CD4-positive, CD25-positive, alpha-beta regulatory T cell (primary cell): ENCODE measurements around the gene PAPPA. TPM values are rescaled to one million over a fixed set of nuclear protein-coding genes. Genes with fewer than 3 reads are reported as not detected.

ENCODE experiments used
- ATAC-seq, 2 donors: fragments of 150-1000 bp; cut with Tn5 transposase; one replicate each; pipeline ENCODE4 v1.10.0; 2021; ENCODE audit warnings: low read depth in 2 of 2, moderate number of reproducible peaks in 2 of 2, moderate library complexity in 1 of 2
- DNase-seq, 3 donors: peaks; one replicate each; pipeline versions ENCODE4 v3.0.0 to v3.0.0-alpha.2; 2012 to 2022; ENCODE audit warnings: mixed read lengths in 1 of 3
- H3K27ac ChIP-seq: one replicate; pipeline ENCODE4 v1.7.0; 2013; ENCODE audit warnings: mild to moderate bottlenecking, low read length; ENCODE audit not compliant: insufficient read depth, poor library complexity, severe bottlenecking
- H3K27me3 ChIP-seq: one replicate; pipeline ENCODE4 v1.7.0; 2013; ENCODE audit warnings: low read length; ENCODE audit not compliant: control insufficient read depth, insufficient read depth
- H3K36me3 ChIP-seq: one replicate; pipeline ENCODE4 v1.7.0; 2013; ENCODE audit warnings: mild to moderate bottlenecking, low read length, moderate library complexity; ENCODE audit not compliant: control insufficient read depth, insufficient read depth
- H3K4me1 ChIP-seq: 2 replicates; pipeline ENCODE4 v1.7.0; 2013; ENCODE audit warnings: mild to moderate bottlenecking, low read length; ENCODE audit not compliant: insufficient read depth, control insufficient read depth, poor library complexity, severe bottlenecking
- H3K4me3 ChIP-seq: one replicate; pipeline ENCODE4 v1.7.0; 2013; ENCODE audit warnings: low read depth, mild to moderate bottlenecking, low read length, moderate library complexity
- H3K9me3 ChIP-seq, 2 experiments: 1 replicate in 1 of 2; 2 replicates in 1 of 2; pipeline ENCODE4 v1.7.0; 2013; ENCODE audit warnings: low read length in 2 of 2, mild to moderate bottlenecking in 1 of 2, moderate library complexity in 1 of 2; ENCODE audit not compliant: control insufficient read depth in 2 of 2
- H3K27ac Mint-ChIP-seq, 3 donors: one replicate each; pipeline ENCODE4 v1.8.0; 2020 to 2022; ENCODE audit warnings: mild to moderate bottlenecking in 3 of 3, mixed read lengths in 3 of 3, moderate library complexity in 2 of 3
- H3K27me3 Mint-ChIP-seq: one replicate; pipeline ENCODE4 v1.8.0; 2022; ENCODE audit warnings: mild to moderate bottlenecking, mixed read lengths
- H3K36me3 Mint-ChIP-seq: one replicate; pipeline ENCODE4 v1.8.0; 2020; ENCODE audit warnings: mixed read lengths
- H3K4me1 Mint-ChIP-seq, 4 donors: one replicate each; pipeline ENCODE4 v1.8.0; 2020 to 2022; ENCODE audit warnings: mixed read lengths in 4 of 4, mild to moderate bottlenecking in 1 of 4
- H3K4me3 Mint-ChIP-seq, 4 donors: one replicate each; pipeline ENCODE4 v1.8.0; 2020 to 2022; ENCODE audit warnings: mild to moderate bottlenecking in 4 of 4, mixed read lengths in 4 of 4, moderate library complexity in 3 of 4
- H3K9me3 Mint-ChIP-seq, 7 donors: one replicate each; pipeline ENCODE4 v1.8.0; 2020 to 2022; ENCODE audit warnings: mixed read lengths in 7 of 7, mild to moderate bottlenecking in 3 of 7, moderate library complexity in 2 of 7
- polyA plus RNA-seq, 4 donors: library from polyadenylated mRNA; unstranded; fragments of 300-500 nt; fragmentation: Illumina TruSeq; gene quantifications; one replicate each; pipeline ENCODE4 v1.2.3, GENCODE V29; 2021
- total RNA-seq: library from RNA; stranded (reverse); gene quantifications from one replicate; pipeline ENCODE4 v1.2.3, GENCODE V29; 2022

PAPPA gene
- total and polyA plus RNA-seq, 5 donors from 2014 or later = 0.01 to 0.42 (median 0.09) TPM; not detected in 1

- no peaks in the 10 kb centered on the region for H3K4me1 Mint-ChIP-seq
- H3K27me3 Mint-ChIP-seq = no peaks in the 10 kb centered on the region
- Histone ChIP-seq H3K4me3 (no peak overlapping the region), H3K27ac (no peak overlapping the region), H3K9me3 (no peaks in the 10 kb centered on the region), H3K4me1 (no peaks in the 10 kb centered on the region), H3K27me3 (no peaks in the 10 kb centered on the region), H3K36me3 (no peaks in the 10 kb centered on the region)
- peaks cover 0 to 3% (median 0%) of the 10 kb centered on the region in 7 donors for H3K9me3 Mint-ChIP-seq
- ATAC-seq (no peak), DNase-seq (no peak)
- no peak overlapping the region for H3K27ac Mint-ChIP-seq
- H3K4me3 Mint-ChIP-seq = no peak overlapping the region
- H3K36me3 Mint-ChIP-seq = no peaks in the 10 kb centered on the region
Observed at GRCh38 chr9:116362493-116362892, 208.9 kb downstream of the PAPPA start.

DNA sequence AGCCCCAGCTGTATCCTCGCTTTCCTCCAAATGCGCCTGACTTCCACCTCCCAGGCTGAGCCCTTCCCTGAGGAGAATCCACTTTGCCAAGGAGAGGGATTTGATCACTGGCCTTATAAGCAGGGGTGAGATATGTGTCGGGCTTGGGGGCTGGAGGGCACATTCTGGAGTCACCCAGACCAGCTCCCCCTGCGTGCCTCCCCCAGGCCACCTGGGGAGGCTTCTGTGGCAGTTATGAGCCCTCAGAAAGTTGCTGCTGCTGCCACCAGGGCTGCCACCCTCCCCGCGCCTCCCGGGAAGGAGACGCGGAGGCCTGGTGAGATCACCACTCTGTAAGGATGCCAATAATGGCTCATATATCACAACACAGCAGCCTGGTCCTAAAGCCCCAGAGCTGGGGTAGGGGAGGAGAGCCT lies 211.5 kb downstream of the PAPPA start:
- no peak for ATAC-seq
- DNase-seq = no peak
- Histone ChIP-seq H3K27ac (no peak overlapping the region), H3K9me3 (no peaks in the 10 kb centered on the region), H3K36me3 (no peaks in the 10 kb centered on the region), H3K27me3 (no peaks in the 10 kb centered on the region), H3K4me3 (no peak overlapping the region), H3K4me1 (no peaks in the 10 kb centered on the region)
- H3K4me3 Mint-ChIP-seq = no peak overlapping the region
- no peaks in the 10 kb centered on the region for H3K4me1 Mint-ChIP-seq
- no peaks in the 10 kb centered on the region for H3K36me3 Mint-ChIP-seq
- no peaks in the 10 kb centered on the region for H3K27me3 Mint-ChIP-seq
- H3K9me3 Mint-ChIP-seq = peaks cover 0 to 3% (median 0%) of the 10 kb centered on the region in 7 donors
- no peak overlapping the region for H3K27ac Mint-ChIP-seq

DNA sequence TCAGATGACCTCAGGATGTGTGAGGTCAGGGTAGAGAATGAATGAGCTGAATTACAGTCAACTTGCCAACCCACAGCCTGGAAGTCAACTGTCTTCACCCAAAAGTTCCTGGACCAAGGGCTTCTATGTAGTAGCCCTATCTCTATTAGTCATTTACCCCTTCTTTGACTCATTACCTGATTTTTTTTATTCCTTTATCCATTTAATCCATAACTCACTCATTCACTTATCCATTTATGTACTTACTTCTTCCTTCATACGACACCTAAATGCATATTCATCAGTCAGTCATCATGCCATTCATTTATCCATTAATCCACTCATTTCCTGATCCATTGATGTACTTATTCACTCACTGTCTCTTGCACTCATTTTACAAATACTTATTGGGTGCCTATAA lies 212.7 kb downstream of the PAPPA start:
- no peaks in the 10 kb centered on the region for H3K27me3 Mint-ChIP-seq

GRCh38 chr9:116368680-116369079 lies 215.1 kb downstream of the PAPPA start:
- H3K4me3 ChIP-seq = no peak overlapping the region
- ATAC-seq (no peak), DNase-seq (no peak)
- Mint-ChIP-seq H3K36me3 (no peaks in the 10 kb centered on the region), H3K4me1 (no peaks in the 10 kb centered on the region), H3K9me3 (no peaks in the 10 kb centered on the region), H3K27ac (no peak overlapping the region), H3K27me3 (no peaks in the 10 kb centered on the region), H3K4me3 (peak overlapping the region in 1 of 4 donors; percentile 64)
- H3K36me3 ChIP-seq = no peaks in the 10 kb centered on the region
- no peaks in the 10 kb centered on the region for H3K4me1 ChIP-seq
- no peak overlapping the region for H3K27ac ChIP-seq
- H3K9me3 ChIP-seq = no peaks in the 10 kb centered on the region
- H3K27me3 ChIP-seq = no peaks in the 10 kb centered on the region

More for the DNA sequence above, 212.7 kb downstream of the PAPPA start:
- Mint-ChIP-seq H3K27ac (no peak overlapping the region), H3K4me3 (no peak overlapping the region), H3K9me3 (peaks cover 0 to 3% (median 0%) of the 10 kb centered on the region in 7 donors), H3K4me1 (no peaks in the 10 kb centered on the region), H3K36me3 (no peaks in the 10 kb centered on the region)
- no peak overlapping the region for H3K4me3 ChIP-seq
- H3K27ac ChIP-seq = no peak overlapping the region
- H3K9me3 ChIP-seq = no peaks in the 10 kb centered on the region
- no peaks in the 10 kb centered on the region for H3K27me3 ChIP-seq
- no peaks in the 10 kb centered on the region for H3K36me3 ChIP-seq
- ATAC-seq (no peak), DNase-seq (no peak)
- no peaks in the 10 kb centered on the region for H3K4me1 ChIP-seq

DNA sequence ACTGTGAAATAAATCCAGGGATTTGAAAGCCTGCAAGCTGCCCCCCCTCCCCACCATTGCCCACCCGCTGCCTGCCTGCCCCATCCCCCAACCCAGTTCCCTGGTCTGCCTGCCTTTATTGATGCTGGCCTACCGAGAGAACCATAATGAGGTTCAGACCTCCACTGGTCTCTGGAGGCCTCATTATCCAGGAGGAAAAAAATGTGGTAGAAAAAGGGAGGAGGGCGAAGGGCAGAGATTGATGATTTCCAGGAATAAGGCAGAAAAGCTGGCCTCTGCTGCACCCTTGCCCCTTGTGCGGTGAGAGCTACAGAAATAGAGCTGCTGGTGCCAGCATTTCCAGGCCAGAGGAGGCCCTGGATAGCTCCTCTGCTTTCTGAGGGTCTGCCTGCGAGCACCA lies 216.1 kb downstream of the PAPPA start:
- peaks cover 3% of the 10 kb centered on the region for H3K36me3 Mint-ChIP-seq
- no peaks in the 10 kb centered on the region for H3K4me1 Mint-ChIP-seq
- Histone ChIP-seq H3K4me3 (no peak overlapping the region), H3K9me3 (no peaks in the 10 kb centered on the region), H3K36me3 (no peaks in the 10 kb centered on the region), H3K4me1 (no peaks in the 10 kb centered on the region), H3K27ac (no peak overlapping the region), H3K27me3 (no peaks in the 10 kb centered on the region)
- peaks cover 0 to 2% (median 0%) of the 10 kb centered on the region in 7 donors for H3K9me3 Mint-ChIP-seq
- no peak for ATAC-seq
- DNase-seq = no peak
- no peak overlapping the region for H3K4me3 Mint-ChIP-seq
- no peak overlapping the region for H3K27ac Mint-ChIP-seq
- H3K27me3 Mint-ChIP-seq = no peaks in the 10 kb centered on the region

DNA sequence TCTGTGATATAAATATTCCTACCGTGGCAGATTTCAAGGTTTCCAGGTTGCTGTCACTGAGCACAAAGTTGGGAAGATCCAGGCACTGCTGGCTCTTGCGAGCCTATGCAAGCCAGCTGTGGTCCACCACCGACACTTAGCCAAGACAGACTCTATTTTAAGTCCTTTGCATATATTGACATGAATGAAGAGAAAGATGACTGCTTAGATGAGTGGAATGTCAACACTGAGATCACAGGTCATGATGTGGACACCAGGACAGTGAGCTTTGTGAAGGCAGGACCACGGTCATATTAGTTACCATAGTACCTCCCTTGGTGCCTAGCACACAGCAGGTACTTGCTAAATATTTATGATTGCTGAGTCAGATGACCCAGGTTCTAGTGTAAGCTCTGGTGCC lies 217.0 kb downstream of the PAPPA start:
- ATAC-seq = no peak
- peaks cover 0 to 2% (median 0%) of the 10 kb centered on the region in 7 donors for H3K9me3 Mint-ChIP-seq
- no peaks in the 10 kb centered on the region for H3K27me3 ChIP-seq
- no peak for DNase-seq
- no peak overlapping the region for H3K4me3 ChIP-seq
- H3K36me3 Mint-ChIP-seq = peaks cover 3% of the 10 kb centered on the region
- no peaks in the 10 kb centered on the region for H3K36me3 ChIP-seq
- H3K27ac ChIP-seq = no peak overlapping the region
- no peaks in the 10 kb centered on the region for H3K4me1 ChIP-seq
- H3K27me3 Mint-ChIP-seq = no peaks in the 10 kb centered on the region
- no peak overlapping the region for H3K4me3 Mint-ChIP-seq
- no peaks in the 10 kb centered on the region for H3K9me3 ChIP-seq
- H3K4me1 Mint-ChIP-seq = no peaks in the 10 kb centered on the region
- H3K27ac Mint-ChIP-seq = no peak overlapping the region

GRCh38 chr9:116372081-116372673 lies 218.6 kb downstream of the PAPPA start:
- Histone ChIP-seq H3K4me3 (no peak overlapping the region), H3K4me1 (no peaks in the 10 kb centered on the region), H3K27ac (no peak overlapping the region), H3K36me3 (no peaks in the 10 kb centered on the region), H3K9me3 (no peaks in the 10 kb centered on the region), H3K27me3 (no peaks in the 10 kb centered on the region)
- ATAC-seq = no peak
- Mint-ChIP-seq H3K27ac (no peak overlapping the region), H3K27me3 (no peaks in the 10 kb centered on the region), H3K4me3 (no peak overlapping the region), H3K9me3 (peaks cover 0 to 2% (median 0%) of the 10 kb centered on the region in 7 donors), H3K4me1 (no peaks in the 10 kb centered on the region), H3K36me3 (peaks cover 3% of the 10 kb centered on the region)
- no peak for DNase-seq

DNA sequence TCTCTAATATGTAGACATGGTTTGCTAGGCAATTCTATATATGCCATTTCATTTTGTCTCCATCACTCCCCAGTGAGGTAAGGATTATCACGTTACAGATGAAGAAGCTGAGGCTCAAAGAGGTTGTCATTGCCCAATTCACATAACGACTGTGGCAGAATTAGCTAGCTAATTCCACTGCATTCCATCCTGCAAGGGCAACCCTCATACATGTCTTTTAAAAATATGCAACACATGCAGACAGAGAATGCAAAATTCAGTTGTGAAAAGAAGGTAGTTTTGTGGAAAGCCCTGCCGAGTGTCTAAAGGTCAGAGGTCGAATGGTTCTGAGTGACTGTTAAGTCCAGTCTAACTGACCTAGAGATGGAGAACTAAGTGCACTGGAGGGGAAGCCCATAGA lies 219.2 kb downstream of the PAPPA start:
- Histone ChIP-seq H3K27ac (no peak overlapping the region), H3K36me3 (no peaks in the 10 kb centered on the region), H3K9me3 (no peaks in the 10 kb centered on the region), H3K27me3 (no peaks in the 10 kb centered on the region), H3K4me1 (no peaks in the 10 kb centered on the region), H3K4me3 (no peak overlapping the region)
- Mint-ChIP-seq H3K4me1 (no peaks in the 10 kb centered on the region), H3K4me3 (no peak overlapping the region), H3K27ac (no peak overlapping the region), H3K27me3 (no peaks in the 10 kb centered on the region), H3K36me3 (peaks cover 3% of the 10 kb centered on the region), H3K9me3 (peaks cover 0 to 2% (median 0%) of the 10 kb centered on the region in 7 donors)
- ATAC-seq (no peak), DNase-seq (no peak)
